GM10847 (cell line): ENCODE measurements around the gene GDF7.

Experiments
- POLR2A ChIP-seq: IDR thresholded peaks from 2 replicates; pipeline ENCODE4 v1.6.1; 2011; ENCODE audit not compliant: insufficient read length; ENCODE audit errors: extremely low read depth

GDF7 gene

GRCh38 chr2:20682167-20682920 lies 15.4 kb downstream of the GDF7 start:
- no peak for TF ChIP-seq POLR2A

DNA sequence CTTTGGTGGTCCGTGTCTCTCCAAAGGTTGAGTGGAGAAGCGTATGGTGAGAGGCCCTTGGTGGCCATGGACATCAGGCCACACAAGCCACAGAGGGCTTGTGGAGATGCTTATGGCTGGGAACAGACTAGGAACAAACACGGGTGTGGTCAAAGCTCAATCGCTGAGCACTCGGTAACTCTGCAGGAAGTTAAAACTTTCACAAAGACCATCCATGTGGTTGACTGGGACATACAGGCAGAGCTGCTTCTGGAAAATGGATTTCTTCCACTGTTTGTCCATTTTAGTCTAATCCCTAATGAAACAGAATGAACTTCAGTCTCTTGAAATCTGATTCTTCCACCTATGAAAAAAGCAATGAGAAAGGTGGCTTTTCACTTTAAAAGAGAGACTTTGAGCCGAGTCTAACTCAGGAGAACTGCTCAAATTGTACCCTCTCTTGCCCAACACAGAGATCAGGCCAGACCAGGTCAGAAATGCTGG lies 17.7 kb downstream of the GDF7 start:
- no peak for TF ChIP-seq POLR2A

DNA sequence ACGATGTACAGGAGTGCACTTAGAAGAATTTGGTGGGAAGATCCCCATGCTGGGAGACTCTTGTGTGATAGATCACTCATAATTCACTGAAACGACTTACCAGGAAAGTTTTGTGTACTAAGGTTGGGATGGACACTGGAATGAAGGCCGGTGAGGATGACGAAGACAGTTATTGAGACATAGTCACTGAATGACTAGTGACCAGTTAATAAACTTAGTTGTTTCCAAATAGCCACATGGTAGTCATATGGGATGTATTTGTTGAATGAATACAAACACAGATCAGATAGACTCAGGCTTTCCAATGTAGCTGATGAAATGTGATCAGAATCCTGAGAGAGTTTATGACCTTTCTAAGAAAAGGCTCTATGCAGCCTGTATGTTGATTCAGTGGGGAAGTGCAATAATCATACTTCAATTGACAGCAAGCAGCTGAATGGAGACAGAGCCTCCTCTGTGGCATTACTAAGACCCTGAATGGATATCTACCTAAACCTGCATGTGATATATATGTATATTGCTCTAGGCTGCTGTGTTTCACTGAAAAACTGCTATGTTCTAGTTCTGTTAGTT lies 20.4 kb downstream of the GDF7 start:
- TF ChIP-seq POLR2A, result no peak

DNA sequence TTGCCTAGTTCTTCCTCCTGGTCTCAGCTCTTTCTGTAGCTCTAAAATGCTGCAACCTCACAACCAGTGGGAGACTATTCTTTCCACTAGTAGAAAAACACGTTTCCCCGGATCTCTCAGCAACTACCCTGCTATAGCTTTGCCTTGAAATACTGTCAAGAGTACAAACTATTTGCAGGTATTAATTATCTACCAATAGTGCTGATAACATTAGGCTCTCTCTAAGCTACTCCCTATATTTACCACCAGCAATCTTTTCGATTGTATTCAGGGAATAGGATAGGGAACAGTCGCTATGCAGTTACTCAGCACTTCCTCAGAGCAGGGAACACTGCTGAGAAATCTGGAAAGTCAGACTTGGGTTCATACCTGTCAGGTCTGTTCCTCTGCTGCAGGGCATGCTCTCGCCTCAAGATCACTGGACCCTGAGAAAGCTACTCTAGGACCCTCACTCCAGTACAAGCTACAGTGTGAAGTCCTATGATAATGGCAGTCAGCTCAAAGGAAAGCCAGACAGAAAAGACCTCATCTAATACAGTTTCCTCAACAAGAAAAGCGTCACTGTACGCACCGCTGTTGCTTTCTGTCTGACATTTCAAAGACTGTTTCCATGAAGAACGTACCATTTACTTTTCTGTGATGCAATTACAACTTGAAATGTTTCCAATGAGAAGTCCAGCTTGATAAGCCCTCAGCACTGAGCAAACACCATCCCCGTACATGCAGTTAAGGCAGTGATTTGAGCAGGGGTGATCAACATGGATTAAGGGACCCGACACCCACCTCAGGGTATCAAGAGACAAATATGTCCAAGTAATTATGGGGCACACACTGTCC lies 22.7 kb downstream of the GDF7 start:
- no peak for TF ChIP-seq POLR2A

DNA sequence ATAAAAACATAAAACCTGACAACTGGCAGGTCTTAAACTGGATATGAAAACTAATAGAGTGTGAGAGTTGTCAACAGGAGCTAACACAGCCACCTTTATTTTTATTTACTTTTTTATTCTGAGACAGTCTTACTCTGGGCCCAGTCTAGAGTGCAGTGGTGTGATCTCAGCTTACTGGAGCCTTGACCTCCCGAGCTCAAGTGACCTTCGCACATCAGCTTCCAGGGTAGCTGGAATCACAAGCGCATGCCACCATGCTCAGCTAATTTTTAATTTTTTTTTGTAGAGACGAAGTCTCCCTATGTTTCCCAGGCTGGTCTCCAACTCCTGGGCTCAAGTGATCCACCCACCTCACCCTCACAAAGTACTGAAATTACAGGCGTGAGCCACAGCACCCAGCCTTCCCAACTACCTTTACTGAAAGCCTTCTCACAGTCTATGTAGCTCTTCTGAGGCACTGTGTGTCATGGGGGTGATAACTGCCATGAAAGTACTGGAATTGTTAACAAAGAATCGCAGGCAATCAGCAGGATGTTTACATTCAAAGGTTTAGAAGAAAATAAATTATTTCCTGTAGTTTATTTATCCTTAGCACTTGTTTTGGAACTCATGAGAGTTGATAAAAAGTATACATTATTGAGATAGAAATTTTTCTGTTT lies 24.3 kb downstream of the GDF7 start:
- no peak for TF ChIP-seq POLR2A

GRCh38 chr2:20692081-20692480 lies 25.1 kb downstream of the GDF7 start:
- no peak for TF ChIP-seq POLR2A

DNA sequence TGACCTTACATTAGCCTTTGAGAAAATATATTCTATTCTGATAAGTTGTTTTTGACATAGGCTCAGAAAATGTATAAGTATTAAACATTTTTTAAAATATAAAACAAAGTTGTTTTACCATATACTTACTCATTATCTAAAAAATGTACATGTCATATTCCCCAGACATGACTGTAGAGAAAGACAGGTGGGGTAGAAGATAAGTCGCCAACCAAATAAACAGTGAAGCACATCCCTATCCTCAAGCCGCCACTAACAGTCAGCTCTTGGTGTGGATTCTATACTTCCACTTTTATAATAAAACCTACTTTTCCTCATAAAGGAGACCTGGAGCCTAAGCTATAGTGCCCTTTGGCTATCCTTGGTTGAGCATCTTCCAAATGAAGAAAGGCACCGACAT lies 26.4 kb downstream of the GDF7 start:
- no peak for TF ChIP-seq POLR2A

- no peak for TF ChIP-seq POLR2A
Measured at GRCh38 chr2:20696366-20696765, 29.4 kb downstream of the GDF7 start.

- no peak for TF ChIP-seq POLR2A
Measured at GRCh38 chr2:20697322-20697934, 30.5 kb downstream of the GDF7 start.

GRCh38 chr2:20698916-20699613 lies 32.1 kb downstream of the GDF7 start:
- no peak for TF ChIP-seq POLR2A

GRCh38 chr2:20702563-20702962 lies 35.6 kb downstream of the GDF7 start:
- TF ChIP-seq POLR2A, result no peak

GRCh38 chr2:20704886-20705285 lies 37.9 kb downstream of the GDF7 start:
- no peak for TF ChIP-seq POLR2A

DNA sequence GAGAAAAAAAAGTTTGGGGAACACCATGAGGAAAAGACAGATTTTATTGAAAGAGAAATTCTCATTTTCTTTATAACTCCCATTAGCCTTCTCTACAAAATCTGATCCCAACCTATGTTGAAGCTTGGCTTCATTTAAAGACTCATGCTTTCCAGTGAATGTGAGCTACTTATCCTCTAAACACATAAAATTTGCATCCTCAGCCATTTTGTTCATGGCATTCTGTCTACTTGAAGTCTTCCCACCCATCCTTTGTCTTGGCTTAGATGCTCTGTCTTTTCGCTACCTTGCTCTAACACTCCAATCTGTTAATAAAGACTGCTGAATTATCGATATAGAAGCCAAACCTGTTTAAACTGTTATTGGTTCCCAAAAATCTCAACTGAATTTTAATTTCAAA lies 39.3 kb downstream of the GDF7 start:
- no peak for TF ChIP-seq POLR2A

DNA sequence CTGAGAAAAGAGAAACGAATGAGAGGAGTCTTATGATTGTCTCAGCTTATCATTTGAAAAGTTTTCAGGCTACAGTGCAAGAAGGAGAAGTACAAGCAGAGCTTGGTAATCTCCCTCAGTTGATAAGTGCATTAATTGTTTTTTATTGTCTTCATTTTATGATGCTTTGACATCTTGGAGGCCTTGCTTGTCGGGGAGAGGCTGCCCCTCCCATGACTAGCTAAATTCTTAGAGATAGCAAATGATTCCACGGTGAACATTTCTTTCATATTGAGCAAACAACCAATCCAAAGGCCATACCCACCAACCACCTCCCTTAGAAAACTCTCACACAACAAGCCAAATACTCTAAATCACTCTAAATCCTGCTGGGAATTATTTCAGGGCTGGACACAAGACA lies 39.8 kb downstream of the GDF7 start:
- TF ChIP-seq POLR2A, result no peak

GRCh38 chr2:20707601-20708000 lies 40.7 kb downstream of the GDF7 start:
- TF ChIP-seq POLR2A, result no peak

DNA sequence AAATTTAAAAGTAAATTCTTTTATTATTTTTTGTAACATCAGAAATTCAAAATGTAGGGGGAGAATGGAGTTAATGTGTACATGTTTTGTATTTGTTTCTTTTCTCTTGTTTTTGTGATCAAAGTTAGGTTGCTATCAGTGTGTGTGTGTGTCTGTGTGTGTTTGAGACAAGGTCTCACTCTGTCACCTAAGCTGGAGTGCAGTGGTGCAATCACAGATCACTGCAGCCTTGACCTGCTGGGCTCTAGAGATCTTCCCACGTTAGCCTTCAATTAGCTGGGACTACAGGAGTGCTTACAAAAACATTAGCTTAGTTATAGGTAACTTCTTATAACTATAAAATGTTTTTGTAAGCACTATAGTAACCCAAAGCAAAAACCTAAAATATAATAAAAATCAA lies 50.7 kb downstream of the GDF7 start:
- TF ChIP-seq POLR2A, result no peak
